DND-41 (cell line): ENCODE measurements around the gene NAT9.

Experiments used
- CTCF ChIP-seq: IDR thresholded peaks from 2 replicates; pipeline ENCODE4 v1.5.1; 2012; ENCODE audit warnings: borderline replicate concordance, low read length, moderate library complexity, mild to moderate bottlenecking; ENCODE audit not compliant: poor library complexity, severe bottlenecking; ENCODE audit errors: extremely low read depth
- EZH2 ChIP-seq: IDR thresholded peaks from 3 replicates; pipeline ENCODE4 v1.6.1; 2012; ENCODE audit warnings: borderline replicate concordance, low read depth, mild to moderate bottlenecking, moderate library complexity, low read length, inconsistent platforms; ENCODE audit not compliant: severe bottlenecking

GRCh38 chr17:74740641-74741387, 35.3 kb downstream of the NAT9 start:
- TF ChIP-seq CTCF (no peak), EZH2 (no peak)
